ENCODE measurements around the gene ARHGAP42.
"Not testable (repeated sequence)": the region's sequence is repeated elsewhere in the genome, so short reads cannot be mapped to it uniquely, and the experiment has no call there.

The ARHGAP42 gene

GRCh38 chr11:100687054-100687629, at the start of gene ARHGAP42:
ARHGAP42 (plus strand) TSS chr11:100687288; CDS start chr11:100687679, 391 bp downstream.
- peak; percentile 72 for DNase-seq (ENCODE audit: low read depth)

- no peak for DNase-seq (ENCODE audit: low read depth)
These were observed 49.4 kb upstream of the ARHGAP42 start for GRCh38 chr11:100637706-100638105.

- DNase-seq (ENCODE audit: low read depth), result no peak
These were observed 48.4 kb upstream of the ARHGAP42 start for GRCh38 chr11:100638648-100639047.

GRCh38 chr11:100639140-100639539, 47.9 kb upstream of the ARHGAP42 start:
- DNase-seq (ENCODE audit: low read depth), result peak; percentile 7

GRCh38 chr11:100640071-100640470, 47.0 kb upstream of the ARHGAP42 start:
- no peak for DNase-seq (ENCODE audit: low read depth)

GRCh38 chr11:100640646-100641045, 46.4 kb upstream of the ARHGAP42 start:
- DNase-seq (ENCODE audit: low read depth), result no peak

GRCh38 chr11:100641456-100641855, 45.6 kb upstream of the ARHGAP42 start:
- no peak for DNase-seq (ENCODE audit: low read depth)

- DNase-seq (ENCODE audit: low read depth), result no peak
These were observed 40.5 kb upstream of the ARHGAP42 start for GRCh38 chr11:100646545-100646944.

GRCh38 chr11:100647861-100648260, 39.2 kb upstream of the ARHGAP42 start:
- no peak for DNase-seq (ENCODE audit: low read depth)

- no peak for DNase-seq (ENCODE audit: low read depth)
These were observed 23.5 kb upstream of the ARHGAP42 start for GRCh38 chr11:100663583-100663982.

- no peak for DNase-seq (ENCODE audit: low read depth)
These were observed 23.1 kb upstream of the ARHGAP42 start for GRCh38 chr11:100663996-100664395.

GRCh38 chr11:100666816-100667215, 20.3 kb upstream of the ARHGAP42 start:
- DNase-seq (ENCODE audit: low read depth), result not testable (repeated sequence)

- DNase-seq (ENCODE audit: low read depth), result no peak
These were observed 19.6 kb upstream of the ARHGAP42 start for GRCh38 chr11:100667449-100667848.

- no peak for DNase-seq (ENCODE audit: low read depth)
These were observed 16.9 kb upstream of the ARHGAP42 start for GRCh38 chr11:100670140-100670539.

- peak; percentile 41 for DNase-seq (ENCODE audit: low read depth)
These were observed 15.6 kb upstream of the ARHGAP42 start for GRCh38 chr11:100671471-100671870.

GRCh38 chr11:100672498-100673033, 14.5 kb upstream of the ARHGAP42 start:
- DNase-seq (ENCODE audit: low read depth), result no peak

GRCh38 chr11:100673063-100673462, 14.0 kb upstream of the ARHGAP42 start:
- no peak for DNase-seq (ENCODE audit: low read depth)

GRCh38 chr11:100674212-100674611, 12.9 kb upstream of the ARHGAP42 start:
- DNase-seq (ENCODE audit: low read depth), result peak; percentile 59

- DNase-seq (ENCODE audit: low read depth), result no peak
These were observed 11.9 kb upstream of the ARHGAP42 start for GRCh38 chr11:100675115-100675650.

GRCh38 chr11:100676901-100677300, 10.2 kb upstream of the ARHGAP42 start:
- no peak for DNase-seq (ENCODE audit: low read depth)

- DNase-seq (ENCODE audit: low read depth), result no peak
These were observed 9.3 kb upstream of the ARHGAP42 start for GRCh38 chr11:100677796-100678195.

- DNase-seq (ENCODE audit: low read depth), result no peak
These were observed 7.0 kb upstream of the ARHGAP42 start for GRCh38 chr11:100680070-100680469.

GRCh38 chr11:100681064-100681502, 6.0 kb upstream of the ARHGAP42 start:
- peak; percentile 34 for DNase-seq (ENCODE audit: low read depth)

Measured in ELR (cell line).